ENCODE results near the gene NTNG1. TPM values are rescaled to one million over a fixed set of nuclear protein-coding genes. Genes with fewer than 3 reads are reported as not detected.

NTNG1 gene
- total and polyA plus RNA-seq, 3 donors from 2014 or later, result 1.8 to 2.3 (median 2.2) TPM

- 90% methylated on average over 1 of the region's 1 CpG for WGBS, 2 donors
These were observed 301.7 kb downstream of the NTNG1 start for GRCh38 chr1:107442551-107442950.

GRCh38 chr1:107443027-107443426 lies 302.2 kb downstream of the NTNG1 start:
- no peaks in the 10 kb centered on the region for H3K36me3 ChIP-seq (ENCODE audit: low read depth, missing control alignments)
- no peak overlapping the region for H3K4me3 ChIP-seq
- DNase-seq, result no peak
- H3K27ac ChIP-seq, result no peak overlapping the region
- no peaks in the 10 kb centered on the region for H3K4me1 ChIP-seq
- intact Hi-C loops (cut with DNase I; ENCODE audit: low total_unique reads), result no loop called here
- 71 to 81% methylated on average over 5 of the region's 5 CpGs for WGBS, 2 donors
- no peaks in the 10 kb centered on the region for H3K9me3 ChIP-seq
- H3K27me3 ChIP-seq, result no peaks in the 10 kb centered on the region
- TF ChIP-seq, protein P1, sequence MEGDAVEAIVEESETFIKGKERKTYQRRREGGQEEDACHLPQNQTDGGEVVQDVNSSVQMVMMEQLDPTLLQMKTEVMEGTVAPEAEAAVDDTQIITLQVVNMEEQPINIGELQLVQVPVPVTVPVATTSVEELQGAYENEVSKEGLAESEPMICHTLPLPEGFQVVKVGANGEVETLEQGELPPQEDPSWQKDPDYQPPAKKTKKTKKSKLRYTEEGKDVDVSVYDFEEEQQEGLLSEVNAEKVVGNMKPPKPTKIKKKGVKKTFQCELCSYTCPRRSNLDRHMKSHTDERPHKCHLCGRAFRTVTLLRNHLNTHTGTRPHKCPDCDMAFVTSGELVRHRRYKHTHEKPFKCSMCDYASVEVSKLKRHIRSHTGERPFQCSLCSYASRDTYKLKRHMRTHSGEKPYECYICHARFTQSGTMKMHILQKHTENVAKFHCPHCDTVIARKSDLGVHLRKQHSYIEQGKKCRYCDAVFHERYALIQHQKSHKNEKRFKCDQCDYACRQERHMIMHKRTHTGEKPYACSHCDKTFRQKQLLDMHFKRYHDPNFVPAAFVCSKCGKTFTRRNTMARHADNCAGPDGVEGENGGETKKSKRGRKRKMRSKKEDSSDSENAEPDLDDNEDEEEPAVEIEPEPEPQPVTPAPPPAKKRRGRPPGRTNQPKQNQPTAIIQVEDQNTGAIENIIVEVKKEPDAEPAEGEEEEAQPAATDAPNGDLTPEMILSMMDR (IDR thresholded peaks at IDR 0.05), result no peak
- no peak for TF ChIP-seq POLR2A (IDR thresholded peaks at IDR 0.05)

More at GRCh38 chr1:107442551-107442950, 301.7 kb downstream of the NTNG1 start:
- Histone ChIP-seq H3K4me3 (no peak overlapping the region), H3K9me3 (no peaks in the 10 kb centered on the region), H3K27me3 (no peaks in the 10 kb centered on the region), H3K27ac (no peak overlapping the region), H3K36me3 (ENCODE audit: low read depth, missing control alignments) (no peaks in the 10 kb centered on the region), H3K4me1 (no peaks in the 10 kb centered on the region)
- intact Hi-C loops (cut with DNase I; ENCODE audit: low total_unique reads), result no loop called here
- TF ChIP-seq, protein P1 (IDR thresholded peaks at IDR 0.05), result no peak
- no peak for TF ChIP-seq POLR2A (IDR thresholded peaks at IDR 0.05)
- DNase-seq, result no peak

- Histone ChIP-seq H3K4me3 (no peak overlapping the region), H3K36me3 (ENCODE audit: low read depth, missing control alignments) (no peaks in the 10 kb centered on the region), H3K27me3 (no peaks in the 10 kb centered on the region), H3K4me1 (no peaks in the 10 kb centered on the region), H3K9me3 (no peaks in the 10 kb centered on the region), H3K27ac (no peak overlapping the region)
- 80% methylated on average over 2 of the region's 2 CpGs for WGBS, 2 donors
- no peak for TF ChIP-seq POLR2A (IDR thresholded peaks at IDR 0.05)
- TF ChIP-seq, protein P1 (IDR thresholded peaks at IDR 0.05), result no peak
- no peak for DNase-seq
- intact Hi-C loops (cut with DNase I; ENCODE audit: low total_unique reads), result no loop called here
These were observed 303.0 kb downstream of the NTNG1 start for GRCh38 chr1:107443860-107444259.

- H3K36me3 ChIP-seq (ENCODE audit: low read depth, missing control alignments), result no peaks in the 10 kb centered on the region
- H3K4me1 ChIP-seq, result no peaks in the 10 kb centered on the region
- intact Hi-C loops (cut with DNase I; ENCODE audit: low total_unique reads), result no loop called here
- H3K9me3 ChIP-seq, result no peaks in the 10 kb centered on the region
- H3K4me3 ChIP-seq, result no peak overlapping the region
- DNase-seq, result no peak
- H3K27ac ChIP-seq, result no peak overlapping the region
- 89 to 95% methylated on average over 1 of the region's 1 CpG for WGBS, 2 donors
- no peaks in the 10 kb centered on the region for H3K27me3 ChIP-seq
- TF ChIP-seq, protein P1 (IDR thresholded peaks at IDR 0.05), result no peak
- TF ChIP-seq POLR2A (IDR thresholded peaks at IDR 0.05), result no peak
These were observed 303.5 kb downstream of the NTNG1 start for GRCh38 chr1:107444302-107444701.

- TF ChIP-seq POLR2A (IDR thresholded peaks at IDR 0.05), result no peak
- H3K9me3 ChIP-seq, result no peaks in the 10 kb centered on the region
- WGBS, 2 donors, result 87 to 94% methylated on average over 3 of the region's 3 CpGs
These were observed 308.5 kb downstream of the NTNG1 start for GRCh38 chr1:107449326-107449725.

More at GRCh38 chr1:107449326-107449725, 308.5 kb downstream of the NTNG1 start:
- H3K27me3 ChIP-seq, result no peaks in the 10 kb centered on the region
- intact Hi-C loops (cut with DNase I; ENCODE audit: low total_unique reads), result no loop called here
- H3K4me1 ChIP-seq, result no peaks in the 10 kb centered on the region
- no peaks in the 10 kb centered on the region for H3K36me3 ChIP-seq (ENCODE audit: low read depth, missing control alignments)
- H3K4me3 ChIP-seq, result no peak overlapping the region
- DNase-seq, result no peak
- H3K27ac ChIP-seq, result no peak overlapping the region
